Immature natural killer cell (primary cell): ENCODE measurements around the gene CYTH4. TPM values are rescaled to one million over a fixed set of nuclear protein-coding genes. Genes with fewer than 3 reads are reported as not detected.
A peak's percentile ranks its signal among the peaks of the same experiment; 100 is the strongest.
"Not testable (repeated sequence)": the region's sequence is repeated elsewhere in the genome, so short reads cannot be mapped to it uniquely, and the experiment has no call there.

Experiments
- DNase-seq, 3 donors: peaks; one replicate each; pipeline ENCODE4 v3.0.0; 2022; ENCODE audit warnings: mixed read lengths in 1 of 3
- H3K27ac Mint-ChIP-seq, 6 donors: one replicate each; pipeline ENCODE4 v1.8.0; 2020; ENCODE audit warnings: mixed read lengths in 6 of 6, mild to moderate bottlenecking in 5 of 6, inconsistent platforms in 4 of 6, moderate library complexity in 3 of 6
- H3K27me3 Mint-ChIP-seq, 3 donors: one replicate each; pipeline ENCODE4 v1.8.0; 2020 to 2021; ENCODE audit warnings: low read depth in 3 of 3, mild to moderate bottlenecking in 3 of 3, mixed read lengths in 3 of 3, moderate library complexity in 3 of 3, inconsistent platforms in 1 of 3
- H3K36me3 Mint-ChIP-seq, 3 donors: one replicate each; pipeline ENCODE4 v1.8.0; 2020; ENCODE audit warnings: mixed read lengths in 3 of 3, inconsistent platforms in 2 of 3, mild to moderate bottlenecking in 2 of 3
- H3K4me1 Mint-ChIP-seq, 2 donors: one replicate each; pipeline ENCODE4 v1.8.0; 2020; ENCODE audit warnings: inconsistent platforms in 2 of 2, mild to moderate bottlenecking in 2 of 2, mixed read lengths in 2 of 2, moderate library complexity in 1 of 2
- H3K4me3 Mint-ChIP-seq, 5 donors: one replicate each; pipeline ENCODE4 v1.8.0; 2020; ENCODE audit warnings: mild to moderate bottlenecking in 5 of 5, mixed read lengths in 5 of 5, inconsistent platforms in 3 of 5, moderate library complexity in 3 of 5
- H3K9me3 Mint-ChIP-seq, 6 donors: one replicate each; pipeline ENCODE4 v1.8.0; 2020; ENCODE audit warnings: mild to moderate bottlenecking in 6 of 6, mixed read lengths in 6 of 6, inconsistent platforms in 4 of 6, moderate library complexity in 3 of 6
- polyA plus RNA-seq, 3 donors: library from polyadenylated mRNA; unstranded; fragments of 300-500 nt; fragmentation: Illumina TruSeq; gene quantifications; one replicate each; pipeline ENCODE4 v1.2.3, GENCODE V29; 2021

Gene CYTH4
- polyA plus RNA-seq, 3 donors from 2014 or later = 42.5 to 95.4 (median 54.1) TPM

- Mint-ChIP-seq H3K4me3 (no peak overlapping the region), H3K36me3 (peaks cover 0 to 5% (median 0%) of the 10 kb centered on the region in 3 donors), H3K27me3 (peaks cover 2 to 12% (median 7%) of the 10 kb centered on the region in 3 donors), H3K9me3 (no peaks in the 10 kb centered on the region), H3K27ac (no peak overlapping the region), H3K4me1 (peaks cover 21 to 41% of the 10 kb centered on the region in 2 donors)
- DNase-seq = peak; percentile 70 to 73 (median 70)
Measured at GRCh38 chr22:37316875-37317371, 34.6 kb downstream of the CYTH4 start.

GRCh38 chr22:37317698-37318210 lies 35.4 kb downstream of the CYTH4 start:
- Mint-ChIP-seq H3K27me3 (peaks cover 2 to 19% (median 7%) of the 10 kb centered on the region in 3 donors), H3K36me3 (no peaks in the 10 kb centered on the region), H3K4me1 (peaks cover 21 to 35% of the 10 kb centered on the region in 2 donors), H3K9me3 (no peaks in the 10 kb centered on the region), H3K4me3 (no peak overlapping the region), H3K27ac (no peak overlapping the region)
- no peak for DNase-seq

- H3K4me3 Mint-ChIP-seq = no peak overlapping the region
- H3K27ac Mint-ChIP-seq = no peak overlapping the region
- H3K9me3 Mint-ChIP-seq = no peaks in the 10 kb centered on the region
- peaks cover 2 to 19% (median 9%) of the 10 kb centered on the region in 3 donors for H3K27me3 Mint-ChIP-seq
- DNase-seq = no peak
- H3K36me3 Mint-ChIP-seq = no peaks in the 10 kb centered on the region
- H3K4me1 Mint-ChIP-seq = peaks cover 21 to 31% of the 10 kb centered on the region in 2 donors
Measured at GRCh38 chr22:37318364-37319109, 36.2 kb downstream of the CYTH4 start.

GRCh38 chr22:37319469-37319868 lies 37.2 kb downstream of the CYTH4 start:
- H3K27ac Mint-ChIP-seq = no peak overlapping the region

GRCh38 chr22:37320726-37321677 lies 38.7 kb downstream of the CYTH4 start:
- DNase-seq = no peak
- Mint-ChIP-seq H3K9me3 (no peaks in the 10 kb centered on the region), H3K27ac (no peak overlapping the region), H3K4me3 (no peak overlapping the region), H3K4me1 (peaks cover 8 to 13% of the 10 kb centered on the region in 2 donors), H3K27me3 (peaks cover 5 to 18% (median 10%) of the 10 kb centered on the region in 3 donors), H3K36me3 (no peaks in the 10 kb centered on the region)

More at GRCh38 chr22:37319469-37319868, 37.2 kb downstream of the CYTH4 start:
- Mint-ChIP-seq H3K4me1 (peaks cover 15 to 24% of the 10 kb centered on the region in 2 donors), H3K36me3 (no peaks in the 10 kb centered on the region), H3K27me3 (peaks cover 2 to 18% (median 13%) of the 10 kb centered on the region in 3 donors), H3K4me3 (no peak overlapping the region), H3K9me3 (no peaks in the 10 kb centered on the region)
- DNase-seq = no peak

GRCh38 chr22:37324340-37325038 lies 42.2 kb downstream of the CYTH4 start:
- no peak overlapping the region for H3K27ac Mint-ChIP-seq
- no peak for DNase-seq
- H3K9me3 Mint-ChIP-seq = no peaks in the 10 kb centered on the region
- H3K4me3 Mint-ChIP-seq = no peak overlapping the region
- no peaks in the 10 kb centered on the region for H3K4me1 Mint-ChIP-seq
- no peaks in the 10 kb centered on the region for H3K36me3 Mint-ChIP-seq
- H3K27me3 Mint-ChIP-seq = peaks cover 16 to 27% (median 26%) of the 10 kb centered on the region in 3 donors

- no peaks in the 10 kb centered on the region for H3K4me1 Mint-ChIP-seq
- H3K9me3 Mint-ChIP-seq = no peaks in the 10 kb centered on the region
- no peak overlapping the region for H3K27ac Mint-ChIP-seq
- no peak for DNase-seq
- H3K36me3 Mint-ChIP-seq = no peaks in the 10 kb centered on the region
- H3K4me3 Mint-ChIP-seq = no peak overlapping the region
- peaks cover 17 to 31% (median 26%) of the 10 kb centered on the region in 3 donors for H3K27me3 Mint-ChIP-seq
Measured at GRCh38 chr22:37325039-37325395, 42.7 kb downstream of the CYTH4 start.

- Mint-ChIP-seq H3K4me3 (no peak overlapping the region), H3K4me1 (no peaks in the 10 kb centered on the region), H3K27me3 (peaks cover 17 to 33% (median 26%) of the 10 kb centered on the region in 3 donors), H3K9me3 (no peaks in the 10 kb centered on the region), H3K36me3 (no peaks in the 10 kb centered on the region), H3K27ac (peak overlapping the region in 1 of 6 donors; percentile 53)
- DNase-seq = no peak
Measured at GRCh38 chr22:37326726-37327125, 44.4 kb downstream of the CYTH4 start.

GRCh38 chr22:37328017-37328416 lies 45.7 kb downstream of the CYTH4 start:
- Mint-ChIP-seq H3K4me3 (no peak overlapping the region), H3K27me3 (peaks cover 17 to 33% (median 30%) of the 10 kb centered on the region in 3 donors), H3K9me3 (no peaks in the 10 kb centered on the region), H3K36me3 (no peaks in the 10 kb centered on the region), H3K27ac (no peak overlapping the region), H3K4me1 (no peaks in the 10 kb centered on the region)
- DNase-seq = no peak

GRCh38 chr22:37328538-37329237 lies 46.4 kb downstream of the CYTH4 start:
- peaks cover 17 to 30% (median 30%) of the 10 kb centered on the region in 3 donors for H3K27me3 Mint-ChIP-seq
- H3K4me1 Mint-ChIP-seq, H3K27ac Mint-ChIP-seq, H3K36me3 Mint-ChIP-seq, H3K4me3 Mint-ChIP-seq, H3K9me3 Mint-ChIP-seq, DNase-seq: not testable (repeated sequence)

GRCh38 chr22:37329238-37330140 lies 47.2 kb downstream of the CYTH4 start:
- Mint-ChIP-seq H3K4me3 (no peak overlapping the region), H3K27me3 (peaks cover 17 to 32% (median 31%) of the 10 kb centered on the region in 3 donors), H3K9me3 (no peaks in the 10 kb centered on the region), H3K4me1 (peaks cover 1 to 6% of the 10 kb centered on the region in 2 donors), H3K36me3 (no peaks in the 10 kb centered on the region), H3K27ac (no peak overlapping the region)
- no peak for DNase-seq
